Measurements from ENCODE around the gene CARD11.

The CARD11 gene

GRCh38 chr7:2950578-2950977 lies 93.1 kb downstream of the CARD11 start:
- TF ChIP-seq CTCF (IDR thresholded peaks at IDR 0.05; ENCODE audit: low read depth, low read length): no peak
- DNase-seq (ENCODE audit: extremely low read depth, low read depth): no peak

GRCh38 chr7:2948749-2949148 lies 94.9 kb downstream of the CARD11 start:
- no peak for DNase-seq (ENCODE audit: extremely low read depth, low read depth)
- no peak for TF ChIP-seq CTCF (IDR thresholded peaks at IDR 0.05; ENCODE audit: low read depth, low read length)

GRCh38 chr7:2947058-2947780 lies 96.4 kb downstream of the CARD11 start:
- TF ChIP-seq CTCF (IDR thresholded peaks at IDR 0.05; ENCODE audit: low read depth, low read length): no peak
- DNase-seq (ENCODE audit: extremely low read depth, low read depth): no peak

- TF ChIP-seq CTCF (IDR thresholded peaks at IDR 0.05; ENCODE audit: low read depth, low read length): no peak
- no peak for DNase-seq (ENCODE audit: extremely low read depth, low read depth)
These were observed 98.5 kb downstream of the CARD11 start for GRCh38 chr7:2945171-2945570.

GRCh38 chr7:2944739-2945138 lies 98.9 kb downstream of the CARD11 start:
- DNase-seq (ENCODE audit: extremely low read depth, low read depth): no peak
- no peak for TF ChIP-seq CTCF (IDR thresholded peaks at IDR 0.05; ENCODE audit: low read depth, low read length)

GRCh38 chr7:2943851-2944601 lies 99.6 kb downstream of the CARD11 start:
- no peak for DNase-seq (ENCODE audit: extremely low read depth, low read depth)
- TF ChIP-seq CTCF (IDR thresholded peaks at IDR 0.05; ENCODE audit: low read depth, low read length): no peak

GRCh38 chr7:2941216-2941859 lies 102.3 kb downstream of the CARD11 start:
- no peak for DNase-seq (ENCODE audit: extremely low read depth, low read depth)
- TF ChIP-seq CTCF (IDR thresholded peaks at IDR 0.05; ENCODE audit: low read depth, low read length): no peak

Data from AG09319 (cell line).